HPDE6-E6E7 (cell line): Measurements from ENCODE around the gene PDLIM7.

Experiments used
- DNase-seq: peaks from one replicate; pipeline ENCODE4 v3.0.0; 2011; ENCODE audit warnings: missing footprints; ENCODE audit errors: extremely low spot score

PDLIM7 gene

DNA sequence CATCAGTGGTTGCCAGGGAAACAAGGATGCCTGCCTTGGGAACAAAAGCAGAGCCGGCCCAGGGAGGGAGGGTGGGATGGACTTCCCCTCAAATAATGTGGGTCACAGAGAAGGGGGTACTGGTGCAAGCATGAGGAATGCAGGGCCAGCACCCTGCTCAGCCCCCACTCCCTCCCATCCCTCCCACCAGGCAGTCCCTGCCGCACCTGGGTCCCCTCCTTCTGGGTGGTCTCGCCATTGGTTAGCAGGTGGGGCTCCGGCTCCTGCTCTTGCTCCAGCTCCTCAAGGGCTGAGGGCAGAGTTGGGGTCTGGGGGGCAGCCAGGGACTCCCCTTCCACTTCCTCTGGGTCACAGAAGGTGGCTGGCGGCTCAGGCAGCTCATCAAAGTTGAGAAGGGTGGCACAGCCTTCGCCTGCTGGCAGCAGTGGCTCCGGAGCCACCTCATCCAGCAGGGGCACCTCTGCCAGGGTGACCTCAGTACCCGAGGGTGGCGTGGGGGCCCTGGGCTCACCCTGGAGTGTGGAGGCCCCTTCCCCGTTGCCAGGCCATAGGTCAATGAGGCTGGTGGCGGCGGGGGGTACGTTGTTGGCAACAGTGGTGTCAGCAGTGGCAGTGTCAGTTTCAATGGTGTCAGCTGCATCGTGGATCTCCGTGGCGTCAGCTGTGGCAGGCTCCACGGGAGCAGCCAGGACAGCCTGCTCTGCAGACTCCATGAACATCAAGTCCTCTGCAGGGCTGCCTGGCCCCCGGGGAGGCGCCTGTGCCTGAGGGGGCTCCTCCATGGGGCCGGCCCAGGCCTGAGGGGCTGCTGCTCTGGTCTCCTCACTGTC, 39.3 kb downstream of the PDLIM7 start:
- DNase-seq: no peak

DNA sequence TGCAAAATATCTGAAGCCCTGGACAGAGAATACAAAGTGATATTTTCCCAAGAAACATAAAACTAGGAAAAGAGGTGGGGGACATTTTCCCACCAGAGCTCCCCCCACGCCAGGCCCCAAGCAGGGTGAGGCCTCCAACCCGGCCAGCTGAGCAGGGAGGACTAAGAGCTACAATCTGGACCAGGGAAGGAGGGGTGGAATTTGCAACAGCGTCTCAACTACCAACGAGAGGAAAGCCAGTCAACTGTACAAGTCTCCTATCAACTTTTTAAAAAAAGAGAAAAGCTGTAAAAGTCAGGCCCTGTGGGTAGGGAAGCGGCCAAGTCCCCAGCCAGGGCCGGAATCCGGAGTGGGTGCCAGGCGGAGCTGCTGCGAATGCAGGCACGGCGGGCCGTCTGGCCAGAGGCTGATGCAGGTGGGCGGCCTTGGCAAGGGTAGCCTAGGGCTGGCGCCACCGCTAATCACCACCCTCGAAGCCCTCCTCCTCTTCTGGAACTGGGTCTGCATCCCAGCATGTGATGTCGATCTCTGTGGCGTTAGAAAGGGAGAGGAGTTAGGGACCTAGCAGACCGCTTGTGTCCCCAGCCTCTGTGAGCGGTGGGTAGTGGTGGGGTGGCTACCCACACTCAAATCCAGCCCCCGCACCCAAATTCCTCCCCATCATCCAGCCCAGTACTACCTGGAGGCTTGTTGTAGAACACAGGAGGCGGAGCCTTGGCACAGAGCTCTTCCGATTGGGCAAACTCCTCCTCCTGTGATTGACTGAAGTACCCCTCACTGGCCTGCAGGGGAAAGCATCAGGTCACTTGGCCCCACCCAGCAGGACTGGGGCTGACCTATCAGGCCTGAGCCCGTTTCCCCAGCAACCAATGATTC, 40.2 kb downstream of the PDLIM7 start:
- DNase-seq: peak; percentile 95

DNA sequence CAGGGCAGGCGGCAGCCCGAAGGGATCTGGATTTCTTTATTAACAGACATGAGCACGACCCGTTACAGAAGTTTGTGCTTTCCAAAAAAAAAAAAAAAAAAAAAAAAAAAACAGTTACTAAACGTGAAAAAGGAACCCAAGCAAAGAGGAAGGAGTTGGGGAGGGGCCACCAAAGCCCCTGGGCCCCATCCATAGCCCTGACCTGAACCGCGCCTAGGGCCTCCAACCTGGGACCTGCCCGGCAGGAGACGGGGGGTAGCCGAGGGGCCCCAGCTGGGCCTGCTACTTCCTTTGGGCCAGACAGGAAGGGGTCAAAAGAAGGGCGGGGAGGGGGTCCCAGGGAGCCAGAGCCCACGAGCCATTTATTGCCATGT, 40.8 kb downstream of the PDLIM7 start:
- DNase-seq: no peak

DNA sequence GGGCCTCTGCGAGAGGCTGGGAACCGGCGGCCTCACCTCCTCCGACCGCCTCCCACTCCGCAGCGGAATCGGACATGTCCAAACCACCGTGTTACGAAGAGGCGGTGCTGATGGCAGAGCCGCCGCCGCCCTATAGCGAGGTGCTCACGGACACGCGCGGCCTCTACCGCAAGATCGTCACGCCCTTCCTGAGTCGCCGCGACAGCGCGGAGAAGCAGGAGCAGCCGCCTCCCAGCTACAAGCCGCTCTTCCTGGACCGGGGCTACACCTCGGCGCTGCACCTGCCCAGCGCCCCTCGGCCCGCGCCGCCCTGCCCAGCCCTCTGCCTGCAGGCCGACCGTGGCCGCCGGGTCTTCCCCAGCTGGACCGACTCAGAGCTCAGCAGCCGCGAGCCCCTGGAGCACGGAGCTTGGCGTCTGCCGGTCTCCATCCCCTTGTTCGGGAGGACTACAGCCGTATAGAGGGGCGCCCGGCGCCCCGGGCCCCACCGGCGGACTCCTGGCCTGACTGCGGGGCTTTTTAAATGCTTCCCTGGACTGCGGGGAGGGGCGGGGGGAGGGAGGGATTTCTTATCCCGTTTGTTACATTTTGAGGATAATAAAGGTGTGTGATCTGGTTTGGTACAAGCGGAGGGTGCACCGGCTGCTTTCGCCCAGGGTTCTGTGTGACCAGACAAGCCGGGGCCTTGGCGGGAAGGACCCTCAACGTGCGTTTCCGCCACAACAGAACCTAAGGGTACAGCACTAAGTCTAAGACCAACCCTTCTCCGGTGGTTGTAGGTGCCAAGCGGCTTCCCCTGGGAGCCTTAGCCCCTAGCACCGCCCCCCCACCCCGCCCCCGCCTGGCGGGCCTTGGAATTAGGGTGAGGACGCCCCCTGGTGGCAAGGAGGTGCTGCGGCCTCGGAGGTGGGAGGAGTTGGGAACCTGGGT, 41.5 kb downstream of the PDLIM7 start:
- peak; percentile 94 for DNase-seq

- peak; percentile 73 for DNase-seq
These were observed 42.3 kb downstream of the PDLIM7 start for GRCh38 chr5:177455036-177455660.

DNA sequence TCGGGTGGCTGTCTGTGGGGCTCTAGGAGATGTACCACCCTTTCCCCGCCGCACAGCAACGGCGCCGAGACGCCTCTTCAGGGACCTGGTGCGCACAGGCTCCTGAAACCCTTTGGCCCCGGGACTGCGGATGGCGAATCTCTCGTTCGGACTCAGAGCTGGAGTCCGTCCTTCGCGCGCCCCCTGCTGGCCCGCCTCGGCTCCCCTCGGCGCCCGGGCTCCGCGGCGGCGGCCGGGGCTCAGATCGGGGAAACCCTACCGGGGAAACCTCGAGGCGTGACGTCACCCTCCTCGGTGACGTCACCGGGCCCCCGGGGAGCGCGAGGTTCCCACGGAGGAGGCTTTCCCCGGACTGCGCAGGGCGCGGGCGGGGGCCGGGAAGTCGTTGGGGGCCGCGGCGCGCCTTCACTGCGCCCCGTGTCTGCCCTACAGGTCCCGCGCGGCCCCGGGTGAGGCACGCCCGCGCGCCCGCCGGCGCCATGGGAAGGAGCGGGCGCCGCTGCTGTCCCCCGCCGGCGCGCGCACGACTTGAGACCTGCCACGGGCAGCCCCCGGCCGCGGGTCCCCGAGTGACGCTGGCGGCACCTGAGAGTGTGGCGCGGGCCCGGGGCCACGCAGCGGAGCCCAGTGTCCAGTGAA, 42.9 kb downstream of the PDLIM7 start:
- peak; percentile 95 for DNase-seq

- no peak for DNase-seq
These were observed 43.5 kb downstream of the PDLIM7 start for GRCh38 chr5:177453852-177454396.

- no peak for DNase-seq
These were observed 44.4 kb downstream of the PDLIM7 start for GRCh38 chr5:177452688-177453638.

DNA sequence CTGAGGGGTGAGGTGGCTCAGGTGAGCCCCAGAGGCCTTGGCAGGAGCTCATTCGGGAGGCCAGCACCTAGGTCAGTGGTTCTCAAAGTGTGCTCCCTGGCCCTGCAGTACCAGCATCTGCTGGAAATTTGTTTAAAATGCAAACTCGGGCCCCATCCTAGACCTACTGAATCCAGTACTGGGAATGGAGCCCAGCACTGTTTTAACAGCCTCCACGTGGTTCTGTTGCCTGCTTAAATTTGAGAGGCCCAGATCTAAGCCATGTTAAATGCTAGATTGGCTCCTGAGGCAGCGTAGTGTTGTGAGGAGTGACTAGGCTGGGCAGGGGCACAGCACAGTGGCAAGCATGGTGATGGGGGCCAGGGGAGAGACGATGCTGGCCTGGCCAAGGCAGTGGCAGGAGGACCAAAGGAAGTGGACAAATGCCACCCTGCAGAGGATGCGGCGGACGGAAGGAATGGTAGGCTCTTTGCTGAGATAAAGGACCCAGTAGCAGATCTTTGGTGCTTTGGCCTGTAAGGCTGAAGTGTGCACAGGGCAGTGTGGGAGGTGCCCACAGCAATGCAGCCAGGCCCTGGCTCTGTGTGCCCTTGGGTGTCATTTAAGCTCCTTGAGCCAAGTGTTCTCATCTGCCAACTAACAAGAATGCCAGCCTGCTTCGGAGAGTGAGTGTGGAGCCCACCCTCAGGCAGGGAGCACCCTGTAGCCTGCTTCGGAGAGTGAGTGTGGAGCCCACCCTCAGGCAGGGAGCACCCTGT, 46.6 kb downstream of the PDLIM7 start:
- DNase-seq: no peak

DNA sequence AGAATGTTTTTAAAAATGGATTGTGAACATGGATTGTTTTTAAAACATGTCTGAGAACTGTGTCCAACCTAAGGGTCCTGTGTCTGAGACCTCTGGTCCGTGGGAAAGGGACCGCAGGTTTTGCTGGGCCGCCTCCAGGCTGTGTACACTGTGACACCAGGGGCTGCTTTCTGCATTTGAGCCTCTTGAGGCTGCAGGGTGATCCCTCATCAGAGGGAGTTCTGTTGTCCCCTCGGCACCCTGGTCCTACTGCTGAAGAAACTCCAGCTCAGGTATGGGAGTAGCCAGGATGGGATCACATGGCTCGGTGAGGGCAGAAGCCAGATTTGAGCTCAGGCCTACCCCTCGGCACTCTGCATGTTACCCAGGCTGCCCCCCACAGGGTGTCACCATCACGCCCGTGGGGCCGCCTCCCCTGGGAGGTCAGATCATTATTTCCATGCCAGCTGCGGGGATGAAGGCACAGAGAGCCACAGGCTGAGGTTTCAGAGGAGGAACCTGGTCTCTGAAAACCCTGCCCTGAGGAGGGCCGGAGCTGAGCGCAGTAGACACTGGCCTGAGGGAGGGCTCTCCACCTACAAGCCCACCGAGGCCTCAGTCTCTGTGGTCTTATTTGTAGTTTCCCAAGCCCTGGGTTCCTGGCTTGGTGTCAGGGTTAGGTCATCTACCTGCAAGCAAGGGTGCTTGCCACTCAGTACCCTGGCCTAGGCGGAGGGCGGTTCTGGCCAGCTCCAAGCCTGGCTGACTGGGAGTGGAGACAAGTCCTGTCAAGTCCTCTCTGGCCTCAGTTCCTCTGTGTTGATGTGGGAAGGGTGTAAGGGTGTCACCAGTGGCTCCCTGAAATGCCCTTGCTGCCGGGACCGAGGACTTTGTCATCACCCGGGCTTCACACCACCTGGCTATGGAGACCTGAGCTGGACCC, 48.0 kb downstream of the PDLIM7 start:
- DNase-seq: no peak

DNA sequence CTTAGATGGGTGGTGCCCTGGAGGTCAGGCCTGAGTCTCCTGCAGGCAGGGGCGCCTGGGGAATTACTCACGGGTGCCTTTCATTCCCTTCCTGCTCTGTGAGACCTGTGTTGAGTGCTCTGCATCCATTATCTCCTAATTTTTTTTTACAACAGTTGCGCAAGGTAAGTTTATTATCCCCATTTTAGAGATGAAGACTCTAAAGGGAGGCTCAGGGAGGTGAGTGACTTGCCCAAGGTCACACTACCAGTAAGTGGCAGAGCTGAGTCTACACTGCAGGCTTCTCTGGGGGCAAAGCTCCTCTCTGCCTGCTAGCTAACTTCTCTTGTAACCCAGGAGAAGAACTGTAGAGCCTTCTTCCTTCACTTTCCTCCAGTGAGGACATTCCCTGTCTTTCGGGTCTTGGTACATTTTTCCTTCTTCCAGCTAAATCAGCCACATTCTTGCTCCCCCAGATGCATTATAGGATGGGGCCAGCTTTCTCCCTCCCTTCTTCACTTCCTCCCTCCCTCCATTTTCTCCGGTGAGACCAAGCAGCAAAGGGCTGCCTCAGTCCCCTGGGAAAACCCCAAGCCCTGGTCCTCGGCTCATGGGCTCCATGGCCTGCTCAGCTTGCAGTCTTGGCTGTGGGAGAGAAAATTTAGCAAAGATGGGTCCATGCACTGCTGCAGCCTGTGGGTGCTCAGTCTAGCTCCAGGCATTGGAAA, 49.0 kb downstream of the PDLIM7 start:
- DNase-seq: no peak

DNA sequence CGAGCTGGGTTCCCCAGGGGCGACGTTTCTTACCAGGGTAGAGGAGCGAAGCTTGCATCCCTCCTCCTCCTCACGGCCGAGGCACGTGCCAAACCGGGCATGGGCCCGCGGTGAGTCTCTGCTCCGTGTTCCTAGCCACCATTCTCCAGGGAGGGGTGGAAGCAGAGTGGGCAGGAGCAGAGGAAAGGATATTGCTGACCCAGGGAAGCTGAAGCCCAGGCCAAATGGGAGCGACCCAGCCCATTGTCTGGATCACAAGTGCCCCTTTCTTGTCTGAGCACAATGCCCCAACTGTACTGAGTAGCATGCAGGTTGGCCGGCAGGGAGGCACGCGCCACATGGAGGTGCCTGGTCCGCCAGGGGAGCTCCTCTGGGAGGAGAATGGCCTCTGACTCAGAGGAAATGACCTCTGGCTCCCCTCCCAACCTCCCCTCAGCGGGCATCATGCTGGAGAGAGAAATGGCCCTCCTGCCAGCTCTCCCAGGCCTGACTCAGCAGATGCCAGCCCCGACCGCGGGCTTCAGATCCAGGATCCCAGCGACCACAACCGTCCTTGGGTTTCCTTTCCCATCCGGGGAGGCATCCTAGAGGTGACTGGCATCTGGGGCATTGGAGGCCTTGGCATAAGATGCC, 49.7 kb downstream of the PDLIM7 start:
- DNase-seq: no peak

DNA sequence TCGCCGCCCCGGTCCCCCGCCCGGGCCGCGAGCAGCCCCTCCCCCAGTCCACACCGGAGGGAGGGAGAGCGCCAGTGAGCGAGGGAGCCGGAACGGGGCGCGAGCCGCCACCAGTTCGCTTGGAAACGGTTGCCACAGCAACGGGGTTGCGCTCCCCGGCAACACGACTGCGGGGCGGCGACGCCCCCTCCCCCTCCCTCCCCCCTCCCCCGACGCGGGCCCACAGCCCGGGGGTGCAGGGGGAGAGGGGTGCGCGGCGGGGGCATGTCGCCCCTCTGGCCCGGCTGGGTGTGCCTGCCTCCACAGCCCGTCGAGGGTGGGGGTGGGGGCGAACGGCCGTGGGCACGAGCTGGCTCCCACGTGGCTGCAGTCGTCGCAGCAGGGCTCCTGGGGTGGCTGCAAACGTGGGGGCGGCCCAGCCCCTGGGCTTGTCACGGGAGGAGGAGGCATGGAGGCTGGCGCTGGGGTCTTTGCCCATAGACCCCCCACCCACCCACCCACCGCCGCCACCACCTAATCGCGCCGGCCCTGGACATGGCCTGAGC, 50.3 kb downstream of the PDLIM7 start:
- no peak for DNase-seq

DNA sequence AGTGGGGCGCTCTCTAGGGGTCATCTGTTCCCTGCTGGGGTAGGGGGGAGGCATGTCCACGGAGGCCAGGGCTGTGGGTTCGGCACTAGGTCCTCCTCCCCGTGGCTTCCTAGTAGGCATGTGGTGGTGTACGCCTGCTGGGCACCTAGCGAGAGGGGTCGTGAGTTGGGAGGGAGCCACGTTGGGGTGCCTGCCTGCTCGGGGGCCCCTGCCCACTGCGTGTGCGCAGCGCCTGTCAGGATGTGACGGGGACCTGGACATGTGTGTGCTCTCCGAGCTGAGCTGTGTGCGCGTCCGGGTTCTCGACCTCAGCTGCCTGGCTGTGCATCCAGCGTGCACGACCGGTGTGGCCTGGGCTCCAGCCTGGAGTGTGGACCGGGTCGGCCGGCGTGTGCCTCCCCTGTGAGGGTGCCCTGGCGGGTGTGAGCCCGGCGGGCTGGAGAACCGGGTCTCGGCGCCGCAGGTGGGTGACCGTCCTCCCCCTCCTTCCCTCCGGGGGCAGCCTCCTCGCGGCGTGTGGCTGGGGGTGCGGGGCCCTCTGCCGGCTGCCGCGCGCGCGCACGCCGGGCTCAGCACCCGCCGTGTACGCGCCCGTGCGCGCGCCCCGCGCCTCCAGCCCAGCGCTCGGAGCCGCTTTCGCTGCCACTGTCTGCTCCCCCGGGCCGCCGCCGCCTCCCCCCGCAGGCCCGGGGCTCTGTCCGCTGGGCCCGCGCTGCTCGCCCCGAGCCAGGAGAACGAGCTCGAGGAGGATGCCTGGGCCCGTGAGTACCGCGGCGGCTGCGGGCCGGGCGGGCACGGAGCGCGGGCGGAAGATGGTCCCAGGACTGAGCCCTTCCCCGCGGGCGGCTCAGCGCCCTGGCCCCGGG, 51.0 kb downstream of the PDLIM7 start, which contains the start of gene PRR7:
PRR7 (plus strand) TSS at position 615 of the 866 bp plus-strand sequence. CDS start 8,254 bp downstream, outside the sequence.
- peak; percentile 74 for DNase-seq

DNA sequence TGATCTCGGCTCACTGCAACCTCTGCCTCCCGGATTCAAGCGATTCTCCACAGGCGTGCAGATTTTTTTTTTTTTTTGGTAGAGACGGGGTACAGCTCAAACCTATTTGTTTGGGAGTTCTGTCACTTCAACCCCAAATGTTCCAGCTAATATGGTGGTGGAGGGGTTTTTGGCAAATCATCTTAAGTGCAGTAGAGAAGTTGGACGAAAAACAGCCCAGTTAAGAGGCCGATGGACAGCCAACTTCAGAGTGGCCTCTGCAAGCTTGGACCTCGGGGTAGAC, 51.5 kb downstream of the PDLIM7 start:
- no peak for DNase-seq
